Measurements from ENCODE around the gene ABHD17C.

Gene ABHD17C

DNA sequence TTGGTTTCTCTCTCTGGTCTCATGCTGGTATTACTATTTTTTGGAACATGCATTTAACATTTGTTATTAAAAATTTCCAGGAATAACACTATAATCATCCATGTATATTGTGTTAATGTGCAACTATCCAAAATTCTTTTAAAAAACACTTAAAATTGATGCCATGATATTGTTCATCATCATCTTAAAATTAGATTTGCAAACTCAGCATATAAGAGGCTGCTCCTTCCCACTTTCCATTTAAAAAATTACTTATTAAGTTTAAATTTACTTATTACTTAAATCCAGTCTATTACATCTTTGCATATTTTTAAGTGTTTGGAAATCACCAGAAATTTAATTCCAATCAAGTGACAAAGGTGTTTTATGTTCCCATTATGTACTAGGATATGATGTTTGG, 5.8 kb upstream of the ABHD17C start:
- Histone ChIP-seq H3K4me3 (ENCODE audit: low read depth in 1 of 2, low read length in 2 of 2) (no peak overlapping the region), H3K36me3 (ENCODE audit: control insufficient read depth in 1 of 2, insufficient read depth in 2 of 2, low read length in 2 of 2) (no peaks in the 10 kb centered on the region), H3K9ac (ENCODE audit: low read depth in 1 of 2, low read length in 2 of 2) (no peak overlapping the region), H3K9me3 (ENCODE audit: control insufficient read depth in 1 of 2, low read length in 2 of 2) (no peaks in the 10 kb centered on the region), H3K4me1 (ENCODE audit: control insufficient read depth in 1 of 2, insufficient read depth in 2 of 2, low read length in 2 of 2) (peaks cover 10 to 13% of the 10 kb centered on the region in 2 donors), H3K27ac (ENCODE audit: low read depth, low read length) (no peak overlapping the region), H3K27me3 (ENCODE audit: control insufficient read depth in 1 of 2, insufficient read depth in 2 of 2, low read length in 2 of 2) (peaks cover 0 to 3% of the 10 kb centered on the region in 2 donors)

DNA sequence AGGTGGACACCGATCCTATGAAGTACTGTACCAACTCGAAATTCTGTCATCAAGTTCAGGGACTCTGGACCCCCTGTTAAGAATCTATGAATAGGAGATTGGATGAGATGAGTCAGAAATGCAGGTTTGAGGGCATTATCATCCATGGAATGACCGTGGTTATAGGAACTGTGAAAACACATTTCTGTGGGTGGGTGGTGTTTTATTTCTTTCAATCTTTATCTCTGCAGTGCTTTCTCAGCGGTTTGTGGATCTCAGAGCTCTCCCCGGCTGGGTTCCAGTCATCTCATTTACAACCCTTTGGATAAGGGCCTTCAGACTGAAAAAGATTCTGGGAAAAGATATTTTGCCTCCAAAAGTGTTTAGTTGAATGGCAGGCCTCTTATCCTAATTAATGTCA, 5.4 kb upstream of the ABHD17C start:
- no peak overlapping the region for H3K27ac ChIP-seq (ENCODE audit: low read depth, low read length)
- H3K9me3 ChIP-seq (ENCODE audit: control insufficient read depth in 1 of 2, low read length in 2 of 2): no peaks in the 10 kb centered on the region
- H3K36me3 ChIP-seq (ENCODE audit: control insufficient read depth in 1 of 2, insufficient read depth in 2 of 2, low read length in 2 of 2): no peaks in the 10 kb centered on the region
- peaks cover 9 to 13% of the 10 kb centered on the region in 2 donors for H3K4me1 ChIP-seq (ENCODE audit: control insufficient read depth in 1 of 2, insufficient read depth in 2 of 2, low read length in 2 of 2)
- peaks cover 0 to 3% of the 10 kb centered on the region in 2 donors for H3K27me3 ChIP-seq (ENCODE audit: control insufficient read depth in 1 of 2, insufficient read depth in 2 of 2, low read length in 2 of 2)
- H3K4me3 ChIP-seq (ENCODE audit: low read depth in 1 of 2, low read length in 2 of 2): no peak overlapping the region
- no peak overlapping the region for H3K9ac ChIP-seq (ENCODE audit: low read depth in 1 of 2, low read length in 2 of 2)

DNA sequence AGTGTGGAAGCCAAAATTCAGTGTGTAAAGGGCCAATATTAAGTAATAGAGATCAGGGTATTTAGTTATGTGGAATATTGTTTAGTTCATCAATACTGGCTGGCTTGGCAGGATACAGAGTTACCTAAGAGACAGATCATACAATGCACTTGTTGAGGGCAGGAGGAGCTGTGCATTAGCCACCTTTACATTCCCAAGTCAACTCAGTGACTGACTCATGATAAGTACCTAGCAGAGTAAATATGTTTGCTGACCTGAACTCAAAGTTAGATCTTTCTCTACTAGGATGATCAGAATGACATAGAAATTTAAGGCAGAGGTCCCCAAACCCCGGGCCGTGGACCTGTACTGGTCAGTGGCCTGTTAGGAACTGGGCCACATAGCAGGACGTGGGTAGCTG, 3.5 kb upstream of the ABHD17C start:
- Histone ChIP-seq H3K4me1 (ENCODE audit: control insufficient read depth in 1 of 2, insufficient read depth in 2 of 2, low read length in 2 of 2) (peaks cover 11 to 12% of the 10 kb centered on the region in 2 donors), H3K9me3 (ENCODE audit: control insufficient read depth in 1 of 2, low read length in 2 of 2) (no peaks in the 10 kb centered on the region), H3K36me3 (ENCODE audit: control insufficient read depth in 1 of 2, insufficient read depth in 2 of 2, low read length in 2 of 2) (no peaks in the 10 kb centered on the region), H3K4me3 (ENCODE audit: low read depth in 1 of 2, low read length in 2 of 2) (no peak overlapping the region), H3K27me3 (ENCODE audit: control insufficient read depth in 1 of 2, insufficient read depth in 2 of 2, low read length in 2 of 2) (peaks cover 0 to 3% of the 10 kb centered on the region in 2 donors), H3K9ac (ENCODE audit: low read depth in 1 of 2, low read length in 2 of 2) (no peak overlapping the region), H3K27ac (ENCODE audit: low read depth, low read length) (no peak overlapping the region)

- peak overlapping the region; percentile 73 for H3K9ac ChIP-seq (ENCODE audit: low read depth in 1 of 2, low read length in 2 of 2)
- peak overlapping the region; percentile 74 to 76 for H3K4me3 ChIP-seq (ENCODE audit: low read depth in 1 of 2, low read length in 2 of 2)
- no peaks in the 10 kb centered on the region for H3K36me3 ChIP-seq (ENCODE audit: control insufficient read depth in 1 of 2, insufficient read depth in 2 of 2, low read length in 2 of 2)
- H3K9me3 ChIP-seq (ENCODE audit: control insufficient read depth in 1 of 2, low read length in 2 of 2): no peaks in the 10 kb centered on the region
- no peak overlapping the region for H3K27ac ChIP-seq (ENCODE audit: low read depth, low read length)
- no peaks in the 10 kb centered on the region for H3K27me3 ChIP-seq (ENCODE audit: control insufficient read depth in 1 of 2, insufficient read depth in 2 of 2, low read length in 2 of 2)
- peaks cover 18 to 20% of the 10 kb centered on the region in 2 donors for H3K4me1 ChIP-seq (ENCODE audit: control insufficient read depth in 1 of 2, insufficient read depth in 2 of 2, low read length in 2 of 2)
Measured at GRCh38 chr15:80693682-80694610, 1.2 kb upstream of the ABHD17C start.

DNA sequence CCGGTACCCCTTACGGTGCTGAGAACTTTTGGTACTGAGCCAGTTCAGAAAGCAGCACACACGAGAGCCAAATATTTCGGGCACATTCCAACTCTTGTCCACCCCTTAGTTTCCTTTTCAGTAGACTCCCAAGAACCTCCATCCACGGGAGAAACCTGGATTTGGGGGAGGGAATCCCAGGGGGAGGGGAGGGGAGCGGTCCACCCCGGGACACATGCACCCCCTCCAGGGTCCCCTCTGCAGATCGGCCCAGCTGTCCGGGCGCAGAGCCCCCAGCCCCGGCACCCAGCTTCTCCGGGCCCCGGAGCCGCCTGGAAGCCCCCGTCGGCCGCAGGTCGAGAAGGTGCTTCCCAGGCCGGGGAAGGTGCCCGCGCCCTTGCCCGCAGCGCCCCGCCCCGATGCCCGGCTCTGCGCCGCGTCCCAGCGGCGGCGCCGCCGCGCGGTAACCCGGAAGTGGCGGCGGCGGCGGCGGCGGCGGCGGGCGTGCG, 455 bp upstream of the ABHD17C start:
- peak overlapping the region; percentile 74 to 76 for H3K4me3 ChIP-seq (ENCODE audit: low read depth in 1 of 2, low read length in 2 of 2)
- no peaks in the 10 kb centered on the region for H3K27me3 ChIP-seq (ENCODE audit: control insufficient read depth in 1 of 2, insufficient read depth in 2 of 2, low read length in 2 of 2)
- H3K9ac ChIP-seq (ENCODE audit: low read depth in 1 of 2, low read length in 2 of 2): peak overlapping the region; percentile 73
- H3K27ac ChIP-seq (ENCODE audit: low read depth, low read length): no peak overlapping the region
- no peaks in the 10 kb centered on the region for H3K9me3 ChIP-seq (ENCODE audit: control insufficient read depth in 1 of 2, low read length in 2 of 2)
- H3K36me3 ChIP-seq (ENCODE audit: control insufficient read depth in 1 of 2, insufficient read depth in 2 of 2, low read length in 2 of 2): no peaks in the 10 kb centered on the region
- H3K4me1 ChIP-seq (ENCODE audit: control insufficient read depth in 1 of 2, insufficient read depth in 2 of 2, low read length in 2 of 2): peaks cover 18 to 22% of the 10 kb centered on the region in 2 donors

- peak overlapping the region; percentile 79 to 90 for H3K4me3 ChIP-seq (ENCODE audit: low read depth in 1 of 2, low read length in 2 of 2)
- peaks cover 18 to 22% of the 10 kb centered on the region in 2 donors for H3K4me1 ChIP-seq (ENCODE audit: control insufficient read depth in 1 of 2, insufficient read depth in 2 of 2, low read length in 2 of 2)
- H3K9me3 ChIP-seq (ENCODE audit: control insufficient read depth in 1 of 2, low read length in 2 of 2): no peaks in the 10 kb centered on the region
- H3K27ac ChIP-seq (ENCODE audit: low read depth, low read length): peak overlapping the region; percentile 76
- H3K27me3 ChIP-seq (ENCODE audit: control insufficient read depth in 1 of 2, insufficient read depth in 2 of 2, low read length in 2 of 2): no peaks in the 10 kb centered on the region
- H3K9ac ChIP-seq (ENCODE audit: low read depth in 1 of 2, low read length in 2 of 2): peak overlapping the region; percentile 73 to 94
- H3K36me3 ChIP-seq (ENCODE audit: control insufficient read depth in 1 of 2, insufficient read depth in 2 of 2, low read length in 2 of 2): no peaks in the 10 kb centered on the region
Measured at GRCh38 chr15:80695911-80696661, 976 bp downstream of the ABHD17C start.

DNA sequence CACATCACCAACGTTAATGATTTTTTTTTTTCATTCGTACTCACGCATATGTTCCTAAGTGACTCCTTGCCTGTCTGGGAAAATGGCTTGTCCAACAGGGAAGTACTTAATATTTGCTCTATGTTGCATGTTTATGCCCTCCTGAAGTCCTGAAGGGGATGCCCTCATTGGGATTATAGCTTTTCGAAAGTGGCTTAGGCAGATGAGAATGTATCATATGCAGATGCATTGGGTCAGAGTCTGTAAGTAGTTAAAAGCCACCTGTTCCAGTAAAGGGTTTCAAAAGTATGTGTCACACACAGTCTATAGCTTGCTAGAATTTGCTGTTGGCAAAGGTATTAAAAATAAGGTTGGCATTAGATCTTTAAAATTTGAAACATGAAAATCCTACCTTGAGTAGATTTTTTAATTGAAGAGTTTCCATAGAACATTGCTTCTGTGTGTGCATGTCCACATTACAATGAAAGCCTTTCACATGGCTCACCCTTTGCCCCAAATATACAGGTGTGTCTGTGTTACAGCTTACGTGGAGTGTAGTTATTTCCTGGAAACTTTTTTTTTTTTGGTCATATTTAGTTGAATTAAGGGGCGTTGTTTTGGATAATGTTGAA, 2.1 kb downstream of the ABHD17C start:
- no peaks in the 10 kb centered on the region for H3K27me3 ChIP-seq (ENCODE audit: control insufficient read depth in 1 of 2, insufficient read depth in 2 of 2, low read length in 2 of 2)
- no peaks in the 10 kb centered on the region for H3K36me3 ChIP-seq (ENCODE audit: control insufficient read depth in 1 of 2, insufficient read depth in 2 of 2, low read length in 2 of 2)
- H3K9ac ChIP-seq (ENCODE audit: low read depth in 1 of 2, low read length in 2 of 2): peak overlapping the region; percentile 73 to 94
- peak overlapping the region; percentile 67 for H3K27ac ChIP-seq (ENCODE audit: low read depth, low read length)
- peak overlapping the region; percentile 79 to 90 for H3K4me3 ChIP-seq (ENCODE audit: low read depth in 1 of 2, low read length in 2 of 2)
- no peaks in the 10 kb centered on the region for H3K9me3 ChIP-seq (ENCODE audit: control insufficient read depth in 1 of 2, low read length in 2 of 2)
- H3K4me1 ChIP-seq (ENCODE audit: control insufficient read depth in 1 of 2, insufficient read depth in 2 of 2, low read length in 2 of 2): peaks cover 18 to 28% of the 10 kb centered on the region in 2 donors

DNA sequence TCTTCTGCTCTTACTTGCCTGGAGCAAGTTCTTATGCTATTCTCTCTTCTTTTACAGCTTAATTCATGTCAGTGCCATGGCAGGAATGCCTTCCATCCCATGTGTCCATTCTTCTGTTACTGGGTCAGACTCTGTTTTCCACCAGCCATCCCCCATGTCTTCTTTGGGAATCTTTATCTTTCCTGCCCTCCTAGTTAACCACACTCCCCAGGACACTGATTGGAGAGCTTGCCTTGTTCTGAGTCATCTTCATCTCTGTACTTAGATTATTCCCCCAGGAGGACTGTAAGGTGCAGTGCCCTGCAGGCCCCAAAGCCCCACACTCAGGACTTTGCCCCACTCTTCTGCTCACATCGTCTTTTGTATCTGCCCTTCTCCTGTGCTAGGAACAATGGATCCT, 3.6 kb downstream of the ABHD17C start:
- Histone ChIP-seq H3K4me3 (ENCODE audit: low read depth in 1 of 2, low read length in 2 of 2) (peak overlapping the region in 1 of 2 donors; percentile 15), H3K4me1 (ENCODE audit: control insufficient read depth in 1 of 2, insufficient read depth in 2 of 2, low read length in 2 of 2) (peaks cover 18 to 36% of the 10 kb centered on the region in 2 donors), H3K9ac (ENCODE audit: low read depth in 1 of 2, low read length in 2 of 2) (no peak overlapping the region), H3K36me3 (ENCODE audit: control insufficient read depth in 1 of 2, insufficient read depth in 2 of 2, low read length in 2 of 2) (no peaks in the 10 kb centered on the region), H3K27ac (ENCODE audit: low read depth, low read length) (no peak overlapping the region), H3K9me3 (ENCODE audit: control insufficient read depth in 1 of 2, low read length in 2 of 2) (no peaks in the 10 kb centered on the region), H3K27me3 (ENCODE audit: control insufficient read depth in 1 of 2, insufficient read depth in 2 of 2, low read length in 2 of 2) (no peaks in the 10 kb centered on the region)

GRCh38 chr15:80699981-80700380, 4.9 kb downstream of the ABHD17C start:
- Histone ChIP-seq H3K9me3 (ENCODE audit: control insufficient read depth in 1 of 2, low read length in 2 of 2) (no peaks in the 10 kb centered on the region), H3K9ac (ENCODE audit: low read depth in 1 of 2, low read length in 2 of 2) (no peak overlapping the region), H3K4me1 (ENCODE audit: control insufficient read depth in 1 of 2, insufficient read depth in 2 of 2, low read length in 2 of 2) (peaks cover 12 to 36% of the 10 kb centered on the region in 2 donors), H3K27me3 (ENCODE audit: control insufficient read depth in 1 of 2, insufficient read depth in 2 of 2, low read length in 2 of 2) (no peaks in the 10 kb centered on the region), H3K27ac (ENCODE audit: low read depth, low read length) (no peak overlapping the region), H3K36me3 (ENCODE audit: control insufficient read depth in 1 of 2, insufficient read depth in 2 of 2, low read length in 2 of 2) (peaks cover 3 to 6% of the 10 kb centered on the region in 2 donors), H3K4me3 (ENCODE audit: low read depth in 1 of 2, low read length in 2 of 2) (no peak overlapping the region)
